IMR-90 (cell line): ENCODE results near the gene OPTC. TPM values are rescaled to one million over a fixed set of nuclear protein-coding genes. Genes with fewer than 3 reads are reported as not detected.

Source experiments
- ATAC-seq: fragments of 200-7000 bp; cut with Tn5 transposase; 2 replicates; pipeline ENCODE4 v1.9.1; 2020; ENCODE audit warnings: low read depth, mild to moderate bottlenecking, moderate library complexity
- BruUV-seq: library from RNA; stranded (reverse); fragments of 400-500 nt; replicated peaks from 2 replicates; lab custom pipeline; 2021; lab: Mats Ljungman, UMichigan
- CTCF ChIA-PET: fragments of 300-600 bp; formaldehyde crosslinking; extraction: SDS; loops from one replicate; lab custom pipeline; 2021; ENCODE audit warnings: antibody characterized with exemption; lab: Yijun Ruan, JAX
- POLR2A ChIA-PET: fragments of 300-600 bp; sonication (Branson Sonifier 250); formaldehyde crosslinking; loops from one replicate; lab custom pipeline; 2022; ENCODE audit warnings: antibody characterized with exemption; ENCODE audit not compliant: unreplicated experiment; lab: Charles Lee
- DNase-seq: peaks from one replicate; pipeline ENCODE4 v3.0.0; 2013
- H2AFZ ChIP-seq: replicated peaks from 2 replicates; pipeline ENCODE3; 2013; ENCODE audit warnings: low read length, mild to moderate bottlenecking; ENCODE audit not compliant: poor library complexity
- H2AK5ac ChIP-seq: 2 replicates; pipeline ENCODE4 v1.6.1; 2013; ENCODE audit warnings: low read depth, low read length, inconsistent platforms
- H2AK9ac ChIP-seq: replicated peaks from 2 replicates; pipeline ENCODE3; 2013; ENCODE audit warnings: mild to moderate bottlenecking, low read depth, low read length, moderate library complexity; ENCODE audit not compliant: poor library complexity
- H2BK120ac ChIP-seq: 2 replicates; pipeline ENCODE4 v1.6.1; 2013; ENCODE audit warnings: low read depth, low read length, inconsistent platforms
- H2BK15ac ChIP-seq: 3 replicates; pipeline ENCODE4 v1.6.1; 2013; ENCODE audit warnings: low read depth, low read length, inconsistent platforms
- H2BK20ac ChIP-seq: 2 replicates; pipeline ENCODE4 v1.6.1; 2013; ENCODE audit warnings: low read depth, mild to moderate bottlenecking, inconsistent platforms, low read length, moderate library complexity
- H2BK5ac ChIP-seq: 2 replicates; pipeline ENCODE4 v1.6.1; 2013; ENCODE audit warnings: mild to moderate bottlenecking, low read depth, low read length, inconsistent platforms; ENCODE audit not compliant: poor library complexity, severe bottlenecking
- H3K14ac ChIP-seq: replicated peaks from 2 replicates; pipeline ENCODE4 v1.6.1; 2013; ENCODE audit warnings: low read depth, low read length, inconsistent platforms
- H3K18ac ChIP-seq: 2 replicates; pipeline ENCODE4 v1.6.1; 2013; ENCODE audit warnings: low read depth, low read length, control low read depth
- H3K23ac ChIP-seq: 2 replicates; pipeline ENCODE4 v1.6.1; 2013; ENCODE audit warnings: low read depth, low read length, inconsistent platforms
- H3K27ac ChIP-seq: 2 replicates; pipeline ENCODE4 v1.5.1; 2013; ENCODE audit warnings: mild to moderate bottlenecking, control low read depth, low read length; ENCODE audit not compliant: insufficient read depth
- H3K27me3 ChIP-seq: 2 replicates; pipeline ENCODE4 v1.6.1; 2013; ENCODE audit warnings: low read length; ENCODE audit not compliant: control insufficient read depth, insufficient read depth
- H3K36me3 ChIP-seq: 2 replicates; pipeline ENCODE4 v1.6.1; 2013; ENCODE audit warnings: low read length, mixed read lengths; ENCODE audit not compliant: control insufficient read depth, insufficient read depth
- H3K4ac ChIP-seq: 2 replicates; pipeline ENCODE4 v1.6.1; 2013; ENCODE audit warnings: low read depth, low read length, inconsistent platforms
- H3K4me1 ChIP-seq: 2 replicates; pipeline ENCODE4 v1.6.1; 2013; ENCODE audit warnings: low read length, mixed read lengths; ENCODE audit not compliant: control insufficient read depth, insufficient read depth
- H3K4me2 ChIP-seq: 2 replicates; pipeline ENCODE4 v1.6.1; 2013; ENCODE audit warnings: low read depth, mild to moderate bottlenecking, control low read depth, low read length, moderate library complexity
- H3K4me3 ChIP-seq: 2 replicates; pipeline ENCODE4 v1.5.1; 2013; ENCODE audit warnings: low read depth, mild to moderate bottlenecking, control low read depth, low read length, moderate library complexity; ENCODE audit not compliant: insufficient read depth
- H3K56ac ChIP-seq: 2 replicates; pipeline ENCODE4 v1.6.1; 2013; ENCODE audit warnings: low read length, inconsistent platforms; ENCODE audit not compliant: insufficient read depth; ENCODE audit errors: extremely low read depth
- H3K79me1 ChIP-seq, 2 experiments: 2 replicates each; pipeline ENCODE4 v1.6.1; 2013; ENCODE audit warnings: low read length in 2 of 2, inconsistent platforms in 1 of 2, low read depth in 1 of 2
- H3K9ac ChIP-seq: 2 replicates; pipeline ENCODE4 v1.6.1; 2013; ENCODE audit warnings: low read depth, low read length, control low read depth
- H3K9me1 ChIP-seq: 2 replicates; pipeline ENCODE4 v1.6.1; 2013; ENCODE audit warnings: low read length, inconsistent platforms; ENCODE audit not compliant: insufficient read depth
- H3K9me3 ChIP-seq: 2 replicates; pipeline ENCODE4 v1.6.1; 2013; ENCODE audit warnings: low read length; ENCODE audit not compliant: control insufficient read depth, insufficient read depth
- H4K20me1 ChIP-seq: 2 replicates; pipeline ENCODE4 v1.6.1; 2013; ENCODE audit warnings: low read length, inconsistent platforms; ENCODE audit not compliant: insufficient read depth
- H4K5ac ChIP-seq: 2 replicates; pipeline ENCODE4 v1.6.1; 2013; ENCODE audit warnings: mild to moderate bottlenecking, low read depth, low read length, control low read depth
- H4K8ac ChIP-seq, 2 experiments: 2 replicates each; pipeline ENCODE4 v1.6.1; 2013; ENCODE audit warnings: low read depth in 2 of 2, low read length in 2 of 2, control low read depth in 1 of 2, inconsistent platforms in 1 of 2
- H4K91ac ChIP-seq: 2 replicates; pipeline ENCODE4 v1.6.1; 2013; ENCODE audit warnings: low read depth, low read length, inconsistent platforms; ENCODE audit not compliant: insufficient read depth
- ELK1 ChIP-seq: fragments of 150-350 bp; IDR thresholded peaks from 2 replicates; pipeline ENCODE4 v1.6.1; 2016; ENCODE audit warnings: low read depth, mild to moderate bottlenecking, low read length, moderate library complexity, borderline replicate concordance
- MXI1 ChIP-seq: IDR thresholded peaks from 2 replicates; pipeline ENCODE4 v1.6.1; 2012; ENCODE audit warnings: low read depth, mild to moderate bottlenecking, low read length, moderate library complexity, borderline replicate concordance
- POLR2A ChIP-seq: IDR thresholded peaks from 2 replicates; pipeline ENCODE4 v1.6.1; 2012; ENCODE audit warnings: mild to moderate bottlenecking, low read depth, low read length
- RCOR1 ChIP-seq: IDR thresholded peaks from 2 replicates; pipeline ENCODE4 v1.6.1; 2012; ENCODE audit warnings: mild to moderate bottlenecking, low read length, improper control_type of control experiment; ENCODE audit not compliant: insufficient replicate concordance
- WGBS, 2 experiments: methylation state at CpG; one replicate each; pipeline versions ENCODE4 v1.1.5 to v1.1.7; 2013; ENCODE audit warnings: missing lambda C conversion rate in 2 of 2; ENCODE audit not compliant: insufficient read length in 1 of 2; ENCODE audit errors: extremely low coverage in 2 of 2; 5-methylcytosine and 5-hydroxymethylcytosine counted together
- dilution Hi-C: fragments of 300-500 bp; cut with HindIII; formaldehyde crosslinking; loops from one replicate; pipeline ENCODE4 v1.14.3; 2018; ENCODE audit warnings: low sequenced_read_pairs; ENCODE audit not compliant: unreplicated experiment
- in situ Hi-C: fragments of 300-500 bp; cut with MboI; formaldehyde crosslinking; loops from 3 replicates; pipeline ENCODE4 v1.14.3; 2019; ENCODE audit warnings: low sequenced_read_pairs, inconsistent platforms, mixed read lengths
- intact Hi-C: fragments of 100-400 bp; cut with micrococcal nuclease; formaldehyde crosslinking; loops from 2 replicates; pipeline ENCODE4 v1.10.0; 2022
- polyA plus RNA-seq, 3 experiments: library from polyadenylated mRNA; depleted of rRNA; stranded (reverse); fragments of >200 nt; gene quantifications; 2 replicates each; pipeline ENCODE4 v1.2.3, GENCODE V29; 2012; ENCODE audit warnings: low replicate concordance in 1 of 3
- total RNA-seq: library from RNA; depleted of rRNA; stranded (reverse); fragments of >200 nt; gene quantifications from 2 replicates; pipeline ENCODE4 v1.2.3, GENCODE V29; 2012

OPTC gene
- total and polyA plus RNA-seq, 2 of the 4 experiments (the other 2 are of a cell fraction): not detected

- no peak overlapping the region for H4K5ac ChIP-seq
- CTCF ChIA-PET: interaction anchor here (1.6 kb wide), 1 partner anchor 152 kb away, joined by 4 read pairs; no protein-coding TSS in a partner anchor
- no peak overlapping the region for H3K14ac ChIP-seq
- H2BK5ac ChIP-seq: no peak overlapping the region
- H3K9me1 ChIP-seq: no peaks in the 10 kb centered on the region
- dilution Hi-C loops (no loop called here), intact Hi-C loops (no loop called here), in situ Hi-C loops (no loop called here)
- no peak overlapping the region for H3K18ac ChIP-seq
- no peak overlapping the region for H3K9ac ChIP-seq
- no peaks in the 10 kb centered on the region for H3K79me1 ChIP-seq
- 78% methylated on average over 1 of the region's 9 CpGs; no CpG with 5 or more reads in 1 of the 2 experiments for WGBS, 2 experiments
- H2AK9ac ChIP-seq: peak overlapping the region; percentile 5
- H4K20me1 ChIP-seq: no peaks in the 10 kb centered on the region
- peaks cover 3% of the 10 kb centered on the region; the same call in 1 of the 2 replicates for H3K4me1 ChIP-seq
- H3K4me2 ChIP-seq: no peak overlapping the region
- H2BK120ac ChIP-seq: no peak overlapping the region
- H3K56ac ChIP-seq: no peak overlapping the region
- no peak overlapping the region for H3K27ac ChIP-seq
- no peak overlapping the region for H2AFZ ChIP-seq
- H4K8ac ChIP-seq: no peak overlapping the region
- no peak overlapping the region for H2BK20ac ChIP-seq
- TF ChIP-seq RCOR1 (no peak), ELK1 (no peak), POLR2A (no peak), MXI1 (no peak)
- no peak overlapping the region for H2AK5ac ChIP-seq
- H3K27me3 ChIP-seq: no peaks in the 10 kb centered on the region; the same call in 1 of the 2 replicates
- H4K91ac ChIP-seq: no peak overlapping the region
- no TSS peak for BruUV-seq
- ATAC-seq: no peak
- H3K4ac ChIP-seq: no peak overlapping the region
- H3K4me3 ChIP-seq: no peak overlapping the region
- no peak for DNase-seq
- H3K9me3 ChIP-seq: no peaks in the 10 kb centered on the region
- no peaks in the 10 kb centered on the region for H3K36me3 ChIP-seq
- POLR2A ChIA-PET: no interaction called here
- no peak overlapping the region for H3K23ac ChIP-seq
- no peak overlapping the region for H2BK15ac ChIP-seq
These were observed 2.3 kb upstream of the OPTC start for GRCh38 chr1:203491664-203492063.
